Measurements from ENCODE around the gene MOGAT3.
A peak's percentile ranks its signal among the peaks of the same experiment; 100 is the strongest.

The MOGAT3 gene

DNA sequence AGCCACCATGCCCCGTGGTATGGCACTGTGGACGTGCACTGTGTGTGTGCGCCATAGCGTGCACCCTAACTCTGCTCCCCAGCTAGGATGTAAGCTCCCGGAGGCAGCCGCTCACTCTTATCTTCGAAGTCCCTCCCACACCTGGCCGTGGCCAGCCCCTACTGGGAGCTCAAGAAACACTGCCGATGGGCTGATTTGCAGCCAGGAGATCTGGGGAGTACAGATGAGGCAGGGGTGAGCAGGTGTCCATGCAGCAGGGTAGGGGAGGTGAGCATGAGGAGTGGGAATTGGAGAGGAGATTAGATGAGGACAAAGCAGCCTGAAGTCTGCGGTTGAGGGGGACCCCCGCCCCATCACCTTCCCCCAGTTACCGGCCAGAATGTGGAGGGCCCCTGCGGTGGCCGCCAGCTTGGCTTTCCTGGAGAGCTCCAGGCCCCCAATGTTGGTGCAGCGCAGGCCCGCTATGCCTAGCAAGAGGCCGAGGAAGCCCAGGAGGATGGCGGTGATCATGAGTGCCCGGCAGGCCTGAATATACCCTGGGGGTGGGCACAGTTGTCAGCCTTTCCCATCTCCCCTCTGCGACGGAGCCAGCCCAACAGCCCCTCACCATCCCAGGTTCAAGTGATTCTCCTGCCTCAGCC, 33.2 kb upstream of the MOGAT3 start:
- no peak for DNase-seq

- no peak for DNase-seq
Observed at GRCh38 chr7:101232141-101232850, 31.5 kb upstream of the MOGAT3 start.

GRCh38 chr7:101231644-101232043, 30.8 kb upstream of the MOGAT3 start:
- DNase-seq, result no peak

GRCh38 chr7:101226721-101227120, 25.9 kb upstream of the MOGAT3 start:
- no peak for DNase-seq

GRCh38 chr7:101225650-101226049, 24.8 kb upstream of the MOGAT3 start:
- no peak for DNase-seq

GRCh38 chr7:101223528-101223927, 22.7 kb upstream of the MOGAT3 start:
- no peak for DNase-seq

DNA sequence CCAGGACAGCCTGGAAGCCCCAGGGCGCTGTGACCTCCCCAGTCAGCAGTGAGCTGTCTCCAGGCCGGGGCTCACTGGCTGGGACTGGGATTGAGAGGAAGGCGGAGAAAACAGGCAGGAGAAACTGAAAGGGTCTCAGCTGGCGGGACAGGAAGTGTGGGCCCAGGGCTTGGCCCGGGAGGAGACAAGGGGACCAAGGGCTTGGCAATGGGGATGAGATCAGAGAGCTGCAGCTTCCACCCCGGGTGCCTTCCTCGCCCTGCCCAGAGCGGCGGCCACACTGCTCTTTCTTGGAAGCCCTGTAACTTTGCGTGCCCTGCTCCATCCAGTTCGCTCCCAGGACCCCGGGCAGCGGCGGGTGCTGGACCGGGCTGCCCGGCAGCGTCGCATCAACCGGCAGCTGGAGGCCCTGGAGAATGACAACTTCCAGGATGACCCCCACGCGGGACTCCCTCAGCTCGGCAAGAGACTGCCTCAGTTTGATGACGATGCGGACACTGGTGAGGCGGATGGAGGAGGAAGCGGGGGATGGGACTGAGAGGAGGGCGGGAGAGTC, 21.5 kb upstream of the MOGAT3 start:
- no peak for DNase-seq

GRCh38 chr7:101220295-101220694, 19.5 kb upstream of the MOGAT3 start:
- DNase-seq, result no peak

DNA sequence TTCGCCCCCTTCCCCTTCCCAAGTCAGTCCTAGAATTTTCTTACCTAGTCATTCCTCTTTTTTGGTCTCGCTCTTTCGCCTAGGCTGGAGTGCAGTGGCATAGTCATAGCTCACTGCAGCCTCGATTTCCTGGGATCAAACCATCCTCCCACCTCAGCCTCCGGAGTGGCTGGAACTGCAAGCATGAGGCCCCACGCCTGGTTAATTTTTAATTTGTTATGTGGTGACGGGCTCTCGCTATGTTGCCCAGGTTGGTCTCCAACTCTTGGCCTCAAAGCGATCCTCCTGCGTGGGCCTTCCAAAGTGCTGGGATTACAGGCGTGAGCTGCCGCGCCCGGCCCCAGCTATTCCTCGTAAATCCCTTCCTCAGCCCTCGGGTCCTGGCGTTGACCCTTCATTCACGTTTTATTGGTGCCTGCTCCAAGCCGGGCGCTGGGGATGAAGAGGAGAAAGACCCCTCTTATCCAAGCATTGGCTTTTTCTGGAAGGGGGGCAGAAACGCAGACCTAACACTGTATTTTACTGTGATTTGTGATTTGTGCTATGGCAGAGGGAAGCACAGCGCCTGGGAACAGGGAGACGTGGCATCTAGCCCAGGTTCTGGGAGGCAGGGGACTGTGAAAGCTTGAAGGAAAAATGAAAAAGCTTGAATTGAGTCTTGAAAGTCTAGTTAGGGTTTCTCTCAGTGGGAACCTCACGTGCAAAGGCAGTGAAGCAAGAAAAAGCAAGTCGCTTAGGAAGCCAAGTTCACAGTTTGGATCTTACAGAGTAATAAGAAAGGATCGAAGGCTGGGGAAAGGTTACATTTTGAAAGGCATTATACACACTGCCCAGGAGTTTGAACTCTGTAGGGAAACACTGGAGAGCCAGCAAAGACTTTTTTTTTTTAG, 17.6 kb upstream of the MOGAT3 start:
- no peak for DNase-seq

DNA sequence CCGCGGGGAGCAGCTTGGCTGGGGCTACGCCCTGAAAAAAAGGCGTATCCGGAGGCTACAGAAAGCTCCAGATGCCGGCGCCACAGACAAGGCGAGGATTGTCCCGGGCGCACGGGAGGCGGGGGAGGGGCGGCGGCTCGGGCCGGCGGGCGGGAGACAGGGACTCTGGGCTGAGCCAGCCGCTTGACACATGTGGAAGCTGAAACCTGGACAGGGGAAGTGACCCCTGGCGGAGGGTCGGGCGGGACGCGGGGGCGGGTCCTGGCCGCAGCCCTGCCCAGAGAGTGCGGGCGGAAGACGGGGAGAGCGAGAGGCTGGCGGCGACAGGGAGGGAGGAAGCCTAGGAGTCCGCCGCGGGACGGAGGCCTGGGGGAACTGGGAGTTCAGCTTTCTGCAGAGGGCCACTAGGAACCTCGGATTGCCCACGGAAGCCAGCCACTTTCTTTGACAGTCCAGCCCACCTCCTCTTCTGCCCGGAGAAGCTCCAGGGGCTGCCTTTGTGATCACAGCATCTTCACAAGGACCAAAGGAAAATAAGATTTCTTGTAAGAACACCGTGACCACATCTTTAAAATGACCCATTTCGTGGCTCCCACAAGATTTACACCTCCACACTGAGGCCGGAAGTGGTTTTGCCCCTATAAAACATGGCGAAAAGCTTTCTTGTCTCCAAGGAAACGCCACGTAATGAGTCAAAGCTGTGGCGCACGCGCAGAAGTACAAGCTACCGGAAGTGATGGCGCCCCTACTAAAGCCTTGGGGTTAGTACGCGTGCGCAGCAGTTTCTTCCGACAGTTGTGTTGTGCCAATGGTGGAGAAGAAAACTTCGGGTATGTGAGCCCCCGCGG, 16.8 kb upstream of the MOGAT3 start, which contains the start of the genes PLOD3 and ZNHIT1:
Gene PLOD3, minus strand, starts transcription at position 194 of the 848 bp plus-strand sequence. CDS start 307 bp downstream, outside the sequence.
Gene ZNHIT1, plus strand, starts transcription at position 778 of the 848 bp plus-strand sequence. Its CDS starts 31 bp downstream, at position 809.
- DNase-seq, result peak; percentile 94

- DNase-seq, result no peak
Observed at GRCh38 chr7:101216860-101217387, 16.1 kb upstream of the MOGAT3 start.

- DNase-seq, result no peak
Observed at GRCh38 chr7:101216001-101216859, 15.4 kb upstream of the MOGAT3 start.

DNA sequence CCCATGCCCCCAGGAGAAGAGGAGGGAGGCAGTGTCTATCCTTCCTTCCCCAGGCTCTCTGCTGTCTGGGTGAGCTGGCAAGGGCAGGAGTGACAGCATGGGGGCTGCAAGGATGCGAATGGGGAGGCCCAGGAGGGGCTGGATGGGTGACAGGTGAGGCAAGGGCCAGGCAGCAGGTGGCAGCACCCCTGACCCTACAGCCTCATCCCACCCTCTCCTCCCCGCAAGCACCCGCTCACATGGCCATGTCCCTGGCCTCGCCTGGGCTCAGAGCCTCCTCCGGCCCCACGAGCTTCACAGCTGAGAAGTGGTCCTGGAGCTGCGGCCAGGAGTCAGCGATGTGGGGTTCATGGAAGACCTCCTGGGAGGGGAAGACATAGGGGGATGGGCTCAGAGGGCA, 11.2 kb upstream of the MOGAT3 start:
- DNase-seq, result no peak

GRCh38 chr7:101211501-101211900, 10.7 kb upstream of the MOGAT3 start:
- no peak for DNase-seq

DNA sequence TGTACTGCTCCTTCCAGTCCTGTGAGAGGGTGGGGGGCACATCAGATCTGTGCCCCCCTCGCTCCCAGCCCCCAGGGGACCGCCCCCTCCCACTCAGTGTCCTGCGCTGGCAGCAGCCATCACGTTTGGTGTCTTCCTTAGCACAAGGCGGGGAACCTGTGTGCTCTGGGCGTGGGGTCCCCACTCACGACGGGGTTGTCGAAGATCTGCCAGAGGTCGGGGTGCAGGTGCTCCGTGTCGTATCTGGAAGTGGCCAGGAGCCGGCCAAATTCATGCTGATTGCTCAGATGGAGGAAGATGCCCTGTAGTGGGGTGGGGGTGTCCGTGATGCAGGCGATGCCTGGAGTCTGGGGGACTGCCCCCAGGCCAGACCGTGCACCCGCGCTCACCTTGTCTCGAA, 9.3 kb upstream of the MOGAT3 start:
- no peak for DNase-seq

- no peak for DNase-seq
Observed at GRCh38 chr7:101208794-101209193, 8.0 kb upstream of the MOGAT3 start.

GRCh38 chr7:101207459-101207858, 6.6 kb upstream of the MOGAT3 start:
- no peak for DNase-seq

DNA sequence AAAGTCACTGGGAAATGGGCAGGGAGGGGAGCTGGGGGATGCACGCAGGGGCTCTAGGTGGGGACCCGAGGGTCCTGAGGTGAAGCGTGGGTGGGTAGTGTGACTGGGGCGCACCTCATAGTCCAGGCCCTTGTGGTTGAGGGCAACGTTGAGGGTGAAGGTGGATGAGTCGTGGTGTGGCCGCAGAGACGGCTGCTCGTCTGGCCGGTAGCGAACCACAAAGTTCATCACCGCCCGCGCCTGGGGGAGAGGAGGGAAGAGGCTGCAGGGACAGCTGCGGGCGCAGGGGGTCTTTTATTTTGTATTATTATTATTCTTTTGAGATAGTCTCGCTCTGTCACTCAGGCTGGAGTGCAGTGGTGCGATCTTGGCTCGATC, 5.8 kb upstream of the MOGAT3 start:
- no peak for DNase-seq

DNA sequence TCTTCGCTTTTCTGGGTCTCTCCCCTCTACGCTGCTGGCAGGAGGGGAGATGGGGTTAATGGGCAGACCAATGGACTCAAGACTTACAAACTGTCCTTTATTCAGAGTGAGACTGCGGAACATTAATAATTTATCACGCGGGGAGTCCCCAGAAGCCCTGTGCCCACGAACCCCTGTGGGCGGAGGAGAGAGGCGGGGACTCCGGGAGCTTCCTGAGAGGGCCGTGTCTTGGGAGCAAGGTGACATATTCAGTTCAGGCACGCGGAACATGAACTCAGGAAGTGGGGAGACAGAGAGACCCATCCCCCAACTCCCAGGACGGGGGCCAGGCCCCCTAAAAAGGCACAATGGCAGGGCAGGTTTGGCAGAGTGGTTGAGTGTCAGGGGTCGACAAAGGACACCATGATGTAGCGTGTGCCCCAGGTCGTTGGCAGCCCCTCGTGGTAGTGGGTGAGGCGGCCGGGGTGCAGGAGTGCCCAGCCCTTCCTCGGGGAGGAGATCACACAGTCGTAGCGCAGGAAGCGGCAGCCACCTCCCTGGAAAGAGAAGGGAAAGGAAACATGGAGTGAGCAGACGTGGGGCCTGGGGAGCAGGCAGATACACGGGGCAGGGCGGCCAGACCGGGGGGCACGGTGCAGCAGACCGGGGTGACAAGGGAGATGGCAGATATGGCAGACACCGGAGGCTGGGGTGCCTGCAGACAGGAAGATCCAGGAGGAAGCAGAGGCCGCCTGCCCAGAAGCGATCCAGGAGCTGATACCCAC, 5.2 kb upstream of the MOGAT3 start:
- no peak for DNase-seq

Measured in NCI-H226 (cell line).